Neutrophil (primary cell): Measurements from ENCODE around the gene THRB.

Source experiments
- H3K27ac ChIP-seq: fragments of 200-600 bp; sonication (generic); 2 replicates; pipeline ENCODE4 v1.5.1; 2016; ENCODE audit warnings: mild to moderate bottlenecking, moderate library complexity
- H3K27me3 ChIP-seq: fragments of 200-600 bp; sonication (generic); 2 replicates; pipeline ENCODE4 v1.6.0; 2016; ENCODE audit warnings: mild to moderate bottlenecking
- H3K36me3 ChIP-seq: fragments of 200-600 bp; sonication (generic); 2 replicates; pipeline ENCODE4 v1.5.1; 2017
- H3K4me1 ChIP-seq, 2 experiments: fragments of 200-600 bp in 1 of 2; sonication (generic) in 1 of 2; 1 replicate in 1 of 2; 2 replicates in 1 of 2; pipeline versions ENCODE4 v1.5.1 to v1.6.1; 2013 to 2016; ENCODE audit warnings: low read depth in 1 of 2, low read length in 1 of 2, mild to moderate bottlenecking in 1 of 2, moderate library complexity in 1 of 2; ENCODE audit not compliant: control insufficient read depth in 1 of 2, insufficient read depth in 1 of 2
- H3K4me3 ChIP-seq, 2 experiments: fragments of 200-600 bp in 1 of 2; sonication (generic) in 1 of 2; 1 replicate in 1 of 2; 2 replicates in 1 of 2; pipeline ENCODE4 v1.5.1; 2013 to 2016; ENCODE audit warnings: low read depth in 1 of 2, low read length in 1 of 2, mild to moderate bottlenecking in 1 of 2, moderate library complexity in 1 of 2
- H3K9me3 ChIP-seq: fragments of 200-600 bp; sonication (generic); 2 replicates; pipeline ENCODE4 v1.5.1; 2016
- TF ChIP-seq, protein P1 (sequence below): fragments of 200-600 bp; sonication (generic); IDR thresholded peaks from 2 replicates; pipeline ENCODE4 v1.5.1; 2016; ENCODE audit warnings: antibody characterized with exemption

Gene THRB

DNA sequence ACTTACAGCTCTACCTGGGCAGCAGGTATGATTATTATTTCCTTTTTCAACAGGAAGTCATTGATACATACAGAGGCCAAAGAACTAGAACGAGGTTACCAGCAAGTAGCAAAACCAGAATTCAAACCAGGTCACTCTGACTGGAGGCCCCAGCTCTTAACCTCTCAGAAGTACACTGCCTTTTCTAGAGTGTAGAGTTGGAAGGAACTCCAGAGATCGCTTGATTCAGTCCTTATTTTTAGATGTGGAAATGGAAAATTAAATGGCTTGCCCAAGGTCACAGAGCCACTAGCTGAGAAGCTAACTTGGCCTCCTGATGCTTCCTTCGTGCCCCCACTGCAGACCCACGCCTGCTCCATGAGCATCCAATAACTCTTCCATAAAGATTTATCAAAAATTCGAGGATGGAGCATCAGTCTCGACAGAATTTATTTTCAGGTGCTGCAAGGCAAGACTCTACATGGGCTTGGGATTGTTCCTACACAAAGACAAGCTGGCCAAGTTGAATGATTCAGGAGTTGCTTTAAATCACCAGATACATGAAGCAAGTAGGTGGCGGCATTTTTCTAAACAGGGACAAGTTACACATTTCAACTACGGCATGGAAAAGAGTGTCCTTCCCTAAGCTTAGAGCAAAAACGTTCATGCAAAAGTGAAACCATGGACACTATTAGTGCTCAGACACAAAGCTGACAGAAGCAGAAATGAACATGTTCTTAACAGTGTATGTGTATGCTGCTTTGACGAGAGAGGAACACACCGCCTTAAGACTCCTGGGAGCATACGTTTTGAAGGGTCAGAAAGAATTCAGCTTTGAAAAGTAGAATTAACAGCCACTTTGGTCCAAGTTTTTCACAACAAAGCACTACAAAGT lies 235.7 kb downstream of the THRB start:
- Histone ChIP-seq H3K9me3 (no peaks in the 10 kb centered on the region), H3K4me3 (no peak overlapping the region), H3K27me3 (no peaks in the 10 kb centered on the region), H3K36me3 (no peaks in the 10 kb centered on the region), H3K27ac (no peak overlapping the region), H3K4me1 (no peaks in the 10 kb centered on the region)
- TF ChIP-seq, protein P1, sequence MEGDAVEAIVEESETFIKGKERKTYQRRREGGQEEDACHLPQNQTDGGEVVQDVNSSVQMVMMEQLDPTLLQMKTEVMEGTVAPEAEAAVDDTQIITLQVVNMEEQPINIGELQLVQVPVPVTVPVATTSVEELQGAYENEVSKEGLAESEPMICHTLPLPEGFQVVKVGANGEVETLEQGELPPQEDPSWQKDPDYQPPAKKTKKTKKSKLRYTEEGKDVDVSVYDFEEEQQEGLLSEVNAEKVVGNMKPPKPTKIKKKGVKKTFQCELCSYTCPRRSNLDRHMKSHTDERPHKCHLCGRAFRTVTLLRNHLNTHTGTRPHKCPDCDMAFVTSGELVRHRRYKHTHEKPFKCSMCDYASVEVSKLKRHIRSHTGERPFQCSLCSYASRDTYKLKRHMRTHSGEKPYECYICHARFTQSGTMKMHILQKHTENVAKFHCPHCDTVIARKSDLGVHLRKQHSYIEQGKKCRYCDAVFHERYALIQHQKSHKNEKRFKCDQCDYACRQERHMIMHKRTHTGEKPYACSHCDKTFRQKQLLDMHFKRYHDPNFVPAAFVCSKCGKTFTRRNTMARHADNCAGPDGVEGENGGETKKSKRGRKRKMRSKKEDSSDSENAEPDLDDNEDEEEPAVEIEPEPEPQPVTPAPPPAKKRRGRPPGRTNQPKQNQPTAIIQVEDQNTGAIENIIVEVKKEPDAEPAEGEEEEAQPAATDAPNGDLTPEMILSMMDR, result no peak

DNA sequence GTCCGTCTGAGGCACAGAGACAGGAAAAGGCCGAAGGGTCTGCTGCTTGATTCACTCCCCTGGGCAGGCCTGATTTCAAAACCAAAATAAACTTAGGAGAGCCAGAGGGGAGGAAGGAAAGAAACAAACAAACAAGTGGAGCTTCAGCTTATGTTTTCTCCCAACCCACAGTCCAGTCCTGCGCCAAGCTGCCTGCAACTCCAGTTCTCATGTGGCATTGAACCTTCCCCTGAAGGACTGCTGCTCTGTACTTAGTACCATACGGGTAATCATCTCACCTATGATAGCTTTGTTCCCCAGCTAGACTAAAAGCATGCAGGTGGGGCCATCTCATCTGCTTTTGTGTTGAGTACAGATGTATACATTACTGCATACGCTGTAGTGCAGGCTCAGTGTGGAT lies 236.4 kb downstream of the THRB start:
- Histone ChIP-seq H3K36me3 (no peaks in the 10 kb centered on the region), H3K4me1 (no peaks in the 10 kb centered on the region), H3K27ac (no peak overlapping the region), H3K9me3 (no peaks in the 10 kb centered on the region), H3K4me3 (no peak overlapping the region), H3K27me3 (no peaks in the 10 kb centered on the region)
- TF ChIP-seq, protein P1, result no peak

DNA sequence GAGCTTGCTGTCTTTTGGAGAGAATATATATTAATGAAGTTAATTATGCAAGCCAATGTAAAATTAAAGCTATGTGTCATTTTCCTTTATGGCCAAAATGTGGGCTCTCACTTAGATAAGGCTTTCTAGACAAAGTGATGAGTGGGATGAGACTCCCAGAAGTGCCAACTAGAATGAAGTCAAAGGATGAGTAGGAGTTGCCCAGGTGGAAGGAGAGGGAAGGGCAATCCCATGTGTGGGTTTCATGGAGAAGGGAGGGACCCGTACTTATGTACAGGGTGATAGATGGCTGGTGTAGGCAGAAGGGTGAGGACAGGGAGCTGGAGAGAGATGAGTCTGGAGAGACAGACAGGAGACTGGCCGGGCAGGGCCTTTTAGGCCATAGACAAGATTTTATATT lies 239.2 kb downstream of the THRB start:
- no peaks in the 10 kb centered on the region for H3K4me1 ChIP-seq
- no peaks in the 10 kb centered on the region for H3K36me3 ChIP-seq
- no peak overlapping the region for H3K4me3 ChIP-seq
- H3K27ac ChIP-seq, result no peak overlapping the region
- TF ChIP-seq, protein P1, result no peak
- no peaks in the 10 kb centered on the region for H3K27me3 ChIP-seq
- no peaks in the 10 kb centered on the region for H3K9me3 ChIP-seq

DNA sequence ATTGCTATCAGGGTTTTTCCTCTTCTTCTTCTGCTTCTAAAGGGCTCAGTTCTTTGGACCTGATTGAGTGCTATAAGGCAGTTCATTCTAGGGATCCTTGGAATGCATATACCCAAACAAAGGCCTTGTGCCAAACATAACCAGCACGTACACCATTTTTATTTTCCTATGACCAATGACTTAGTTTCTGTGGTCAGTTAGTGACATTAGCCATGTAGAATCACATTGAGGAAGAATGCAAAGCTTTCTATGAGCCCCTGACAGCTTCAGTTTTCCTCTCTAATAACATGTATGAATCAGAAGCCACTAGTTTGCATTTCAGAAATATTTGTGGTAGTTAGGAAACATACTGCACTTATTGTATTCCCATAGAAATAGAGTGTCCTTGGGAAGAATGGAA lies 240.0 kb downstream of the THRB start:
- H3K4me1 ChIP-seq, result no peaks in the 10 kb centered on the region
- no peaks in the 10 kb centered on the region for H3K9me3 ChIP-seq
- no peak overlapping the region for H3K4me3 ChIP-seq
- H3K27ac ChIP-seq, result no peak overlapping the region
- H3K36me3 ChIP-seq, result no peaks in the 10 kb centered on the region
- TF ChIP-seq, protein P1, result no peak
- H3K27me3 ChIP-seq, result no peaks in the 10 kb centered on the region

DNA sequence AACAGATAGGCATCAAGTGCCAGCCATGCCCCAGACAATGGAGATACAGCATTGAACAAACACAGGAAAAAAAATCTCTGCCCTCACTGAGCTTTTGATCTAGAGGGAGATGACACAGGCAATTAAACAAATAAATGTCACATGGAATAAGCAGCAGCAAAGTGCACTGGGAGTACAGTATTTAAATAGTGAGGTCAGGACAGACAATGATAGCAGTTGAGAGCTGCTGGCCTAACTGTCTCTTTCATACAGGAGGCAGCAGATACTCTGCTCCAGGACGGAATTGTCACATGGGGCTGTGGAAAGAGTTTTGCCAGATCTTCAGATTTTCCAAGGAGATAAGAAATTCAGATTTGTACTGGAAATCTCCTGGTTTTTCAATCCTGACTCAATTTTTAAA lies 241.3 kb downstream of the THRB start:
- no peaks in the 10 kb centered on the region for H3K27me3 ChIP-seq
- H3K36me3 ChIP-seq, result no peaks in the 10 kb centered on the region
- H3K4me1 ChIP-seq, result no peaks in the 10 kb centered on the region
- TF ChIP-seq, protein P1, result no peak
- no peak overlapping the region for H3K27ac ChIP-seq
- no peaks in the 10 kb centered on the region for H3K9me3 ChIP-seq
- H3K4me3 ChIP-seq, result no peak overlapping the region
